Neural crest cell (in vitro differentiated cells): ENCODE measurements around the gene MYH2. TPM values are rescaled to one million over a fixed set of nuclear protein-coding genes. Genes with fewer than 3 reads are reported as not detected.

Experiments used
- DNase-seq: peaks from one replicate; pipeline ENCODE4 v3.0.0; 2021; ENCODE audit warnings: low read depth, mixed read lengths, low spot score
- H3K27ac Mint-ChIP-seq: one replicate; pipeline ENCODE4 v1.8.0; 2021; ENCODE audit warnings: mild to moderate bottlenecking, mixed read lengths; ENCODE audit not compliant: unreplicated experiment
- H3K27me3 Mint-ChIP-seq: 2 replicates; pipeline ENCODE4 v1.8.0; 2021; ENCODE audit warnings: low read depth, mild to moderate bottlenecking, mixed read lengths
- H3K36me3 Mint-ChIP-seq: 2 replicates; pipeline ENCODE4 v1.8.0; 2021; ENCODE audit warnings: low read depth, mild to moderate bottlenecking, mixed read lengths
- H3K4me1 Mint-ChIP-seq: 2 replicates; pipeline ENCODE4 v1.8.0; 2021; ENCODE audit warnings: mixed read lengths
- H3K4me3 Mint-ChIP-seq: one replicate; pipeline ENCODE4 v1.8.0; 2021; ENCODE audit warnings: mild to moderate bottlenecking, mixed read lengths
- H3K9me3 Mint-ChIP-seq: 2 replicates; pipeline ENCODE4 v1.8.0; 2021; ENCODE audit warnings: mixed read lengths
- CTCF ChIP-seq: fragments of 200-600 bp; sonication (generic); conservative IDR thresholded peaks from 2 replicates; pipeline ENCODE4 v1.5.0; 2021; ENCODE audit warnings: antibody characterized with exemption, mild to moderate bottlenecking
- total RNA-seq: library from RNA; stranded (reverse); gene quantifications from 2 replicates; pipeline ENCODE4 v1.2.1, GENCODE V29; 2021

The MYH2 gene
- total RNA-seq, 1 donor from 2014 or later = 0.37 TPM

- Mint-ChIP-seq H3K4me3 (no peak overlapping the region), H3K36me3 (no peaks in the 10 kb centered on the region), H3K9me3 (no peaks in the 10 kb centered on the region), H3K27me3 (peaks cover 8% of the 10 kb centered on the region), H3K4me1 (no peaks in the 10 kb centered on the region), H3K27ac (no peak overlapping the region)
- no peak for TF ChIP-seq CTCF
- no peak for DNase-seq
Observed at GRCh38 chr17:10527419-10527818, 22.0 kb downstream of the MYH2 start.

DNA sequence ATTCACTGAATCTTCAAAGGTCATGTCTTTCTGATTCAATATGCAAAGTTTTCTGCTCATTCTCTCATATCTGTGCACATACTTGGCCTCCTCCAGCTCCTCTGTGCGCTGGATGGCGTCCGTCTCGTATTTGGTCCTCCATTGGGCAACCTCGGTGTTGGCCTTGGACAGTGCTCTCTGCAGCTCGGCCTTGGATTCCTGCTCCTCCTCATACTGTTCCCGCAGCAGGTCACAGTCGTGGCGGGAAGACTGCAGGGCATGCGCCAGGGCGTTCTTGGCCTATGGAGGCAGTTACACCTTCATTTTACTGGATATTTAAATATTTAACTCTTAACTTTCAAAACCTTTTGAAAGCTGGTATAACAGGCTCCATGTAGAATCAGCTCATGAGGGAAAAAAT is 22.9 kb downstream of the MYH2 start:
- H3K27me3 Mint-ChIP-seq = peaks cover 6% of the 10 kb centered on the region
- no peak for DNase-seq
- no peaks in the 10 kb centered on the region for H3K9me3 Mint-ChIP-seq
- H3K4me3 Mint-ChIP-seq = no peak overlapping the region
- H3K36me3 Mint-ChIP-seq = no peaks in the 10 kb centered on the region
- no peak overlapping the region for H3K27ac Mint-ChIP-seq
- no peaks in the 10 kb centered on the region for H3K4me1 Mint-ChIP-seq
- no peak for TF ChIP-seq CTCF

DNA sequence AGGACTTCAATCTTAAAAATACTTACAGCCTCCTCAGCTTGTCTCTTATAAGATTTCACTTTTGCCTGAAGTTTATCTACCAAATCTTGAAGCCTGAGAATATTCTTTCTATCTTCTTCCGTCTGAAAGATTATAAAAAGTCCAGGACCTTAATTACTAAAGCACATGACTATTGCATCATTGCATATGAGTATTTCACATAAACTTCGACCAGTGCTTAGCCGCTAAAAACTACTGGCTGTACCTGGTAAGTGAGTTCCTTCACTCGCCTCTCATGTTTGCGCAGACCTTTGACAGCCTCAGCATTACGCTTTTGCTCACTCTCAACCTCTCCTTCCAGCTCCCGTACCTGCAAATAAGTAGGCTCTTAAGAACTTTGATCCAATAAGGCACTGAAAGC is 26.4 kb downstream of the MYH2 start:
- H3K4me1 Mint-ChIP-seq = no peaks in the 10 kb centered on the region
- no peaks in the 10 kb centered on the region for H3K9me3 Mint-ChIP-seq
- H3K27ac Mint-ChIP-seq = no peak overlapping the region
- H3K36me3 Mint-ChIP-seq = no peaks in the 10 kb centered on the region
- H3K4me3 Mint-ChIP-seq = no peak overlapping the region
- H3K27me3 Mint-ChIP-seq = peaks cover 9% of the 10 kb centered on the region
- TF ChIP-seq CTCF = no peak
- DNase-seq = no peak

GRCh38 chr17:10521949-10522348 is 27.5 kb downstream of the MYH2 start:
- H3K36me3 Mint-ChIP-seq = no peaks in the 10 kb centered on the region
- no peaks in the 10 kb centered on the region for H3K4me1 Mint-ChIP-seq
- H3K9me3 Mint-ChIP-seq = no peaks in the 10 kb centered on the region
- DNase-seq = no peak
- no peak for TF ChIP-seq CTCF
- H3K27ac Mint-ChIP-seq = no peak overlapping the region
- H3K4me3 Mint-ChIP-seq = no peak overlapping the region
- peaks cover 12% of the 10 kb centered on the region for H3K27me3 Mint-ChIP-seq

DNA sequence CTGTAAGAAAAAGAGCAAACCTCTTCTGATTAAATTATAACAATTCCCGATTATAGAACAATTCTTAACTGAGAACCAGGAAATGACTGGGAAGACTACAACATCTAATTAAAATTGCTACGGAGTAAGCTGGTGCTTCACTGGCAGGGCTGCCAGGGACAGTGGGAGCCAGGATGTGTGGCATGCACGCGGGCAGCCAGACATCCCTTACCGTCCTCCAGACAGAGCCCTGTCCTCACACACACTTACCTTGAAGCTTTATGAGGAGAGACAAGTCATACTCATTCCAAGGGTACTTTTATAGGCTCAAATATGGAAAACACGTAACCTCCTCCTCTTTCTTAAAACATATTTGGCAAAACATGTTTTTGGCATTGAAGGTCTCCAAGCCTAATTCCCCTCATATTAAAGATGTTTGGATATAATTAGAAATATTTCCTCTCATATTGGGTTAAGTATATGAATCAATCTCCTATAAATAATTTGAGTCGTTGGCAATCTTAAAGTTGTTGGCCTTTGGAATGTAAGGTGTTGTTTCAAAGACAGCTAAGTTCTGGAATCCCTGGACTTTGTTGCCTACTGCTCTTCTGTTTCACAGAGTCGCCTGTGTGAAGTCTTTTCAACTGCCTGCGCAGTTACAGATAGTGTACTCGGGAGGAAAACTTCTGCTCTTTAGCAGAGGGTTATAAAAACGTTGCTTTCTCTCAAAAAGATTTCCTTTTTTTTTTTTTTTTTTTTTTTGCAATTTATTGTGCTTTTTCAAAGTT is 31.0 kb downstream of the MYH2 start, which contains the start of gene MYH1:
Gene MYH1 (minus strand): TSS at position 272 of the 767 bp plus-strand sequence. CDS start 1,900 bp downstream, outside the sequence.
- Mint-ChIP-seq H3K4me1 (no peaks in the 10 kb centered on the region), H3K36me3 (no peaks in the 10 kb centered on the region), H3K4me3 (no peak within 1 kb of the TSS), H3K9me3 (no peaks in the 10 kb centered on the region), H3K27me3 (peaks cover 14% of the 10 kb centered on the region), H3K27ac (no peak within 1 kb of the TSS)
- TF ChIP-seq CTCF = no peak
- no peak for DNase-seq
